DOHH2 (cell line): ENCODE results near the gene ASRGL1.
"Not testable (repeated sequence)": the region's sequence is repeated elsewhere in the genome, so short reads cannot be mapped to it uniquely, and the experiment has no call there.

Experiments
- H3F3A ChIP-seq: fragments of 200-600 bp; sonication (generic), shearing (Covaris generic); 2 replicates; pipeline ENCODE4 v1.6.0; 2016; ENCODE audit warnings: antibody characterized with exemption, mild to moderate bottlenecking; ENCODE audit not compliant: control insufficient read depth, insufficient read depth
- H3K27ac ChIP-seq: fragments of 200-600 bp; sonication (generic); 2 replicates; pipeline ENCODE4 v1.5.1; 2014; ENCODE audit warnings: low read depth, mild to moderate bottlenecking, low read length, moderate library complexity
- H3K27me3 ChIP-seq: fragments of 200-600 bp; sonication (generic); 2 replicates; pipeline ENCODE4 v1.6.1; 2014; ENCODE audit warnings: mild to moderate bottlenecking, low read length, mixed read lengths; ENCODE audit not compliant: control insufficient read depth
- H3K36me3 ChIP-seq: fragments of 200-600 bp; sonication (generic); 2 replicates; pipeline ENCODE4 v1.6.1; 2014; ENCODE audit warnings: mild to moderate bottlenecking, low read length, moderate library complexity, mixed read lengths; ENCODE audit not compliant: control insufficient read depth
- H3K4me1 ChIP-seq: fragments of 200-600 bp; sonication (generic); 2 replicates; pipeline ENCODE4 v1.6.1; 2014; ENCODE audit warnings: mild to moderate bottlenecking, low read length, mixed read lengths; ENCODE audit not compliant: control insufficient read depth
- H3K4me2 ChIP-seq: fragments of 200-600 bp; sonication (generic); 2 replicates; pipeline ENCODE4 v1.6.0; 2014; ENCODE audit warnings: mild to moderate bottlenecking, low read length, moderate library complexity
- H3K4me3 ChIP-seq: fragments of 200-600 bp; sonication (generic); 2 replicates; pipeline ENCODE4 v1.5.1; 2014; ENCODE audit warnings: mild to moderate bottlenecking, low read length, mixed read lengths
- H3K79me2 ChIP-seq: fragments of 200-600 bp; sonication (generic); 2 replicates; pipeline ENCODE4 v1.6.1; 2014; ENCODE audit warnings: mild to moderate bottlenecking, low read length, mixed read lengths; ENCODE audit not compliant: control insufficient read depth
- H3K9me2 ChIP-seq: fragments of 200-600 bp; sonication (generic); replicated peaks from 2 replicates; pipeline ENCODE4 v1.6.1; 2014; ENCODE audit warnings: mild to moderate bottlenecking, low read length, mixed read lengths; ENCODE audit not compliant: control insufficient read depth
- H3K9me3 ChIP-seq: fragments of 200-600 bp; sonication (generic); 2 replicates; pipeline ENCODE4 v1.6.1; 2014; ENCODE audit warnings: antibody characterized with exemption, low read length, mixed read lengths; ENCODE audit not compliant: control insufficient read depth, insufficient read depth
- H4K20me1 ChIP-seq: fragments of 200-600 bp; sonication (generic); 2 replicates; pipeline ENCODE4 v1.6.0; 2014; ENCODE audit warnings: low read depth, mild to moderate bottlenecking, antibody characterized with exemption, low read length, moderate library complexity; ENCODE audit not compliant: control insufficient read depth, insufficient read depth
- CTCF ChIP-seq: fragments of 200-600 bp; sonication (generic); IDR thresholded peaks from one replicate; pipeline ENCODE4 v1.5.1; 2014; ENCODE audit warnings: antibody characterized with exemption, mild to moderate bottlenecking, low read depth, low read length; ENCODE audit not compliant: poor library complexity, severe bottlenecking
- EZH2phosphoT487 ChIP-seq: fragments of 200-600 bp; sonication (generic); IDR thresholded peaks from 2 replicates; pipeline ENCODE4 v1.6.1; 2017; ENCODE audit warnings: borderline replicate concordance, mild to moderate bottlenecking, antibody characterized with exemption, low read length, moderate library complexity, mixed read lengths

ASRGL1 gene

DNA sequence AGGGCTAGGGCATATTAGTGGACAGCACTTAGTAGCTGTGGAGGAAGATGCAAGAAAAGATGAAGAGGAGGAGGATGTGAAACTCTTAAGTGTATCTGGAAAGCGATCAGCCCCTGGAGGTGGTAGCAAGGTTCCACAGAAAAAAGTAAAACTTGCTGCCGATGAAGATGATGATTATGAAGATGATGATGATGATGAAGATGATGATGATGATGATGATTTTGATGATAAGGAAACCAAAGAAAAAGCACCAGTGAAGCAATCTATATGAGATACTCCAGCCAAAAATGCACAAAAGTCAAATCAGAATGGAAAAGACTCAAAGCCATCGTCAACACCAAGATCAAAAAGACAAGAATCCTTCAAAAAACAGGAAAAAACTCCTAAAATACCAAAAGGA lies 6.0 kb upstream of the ASRGL1 start:
- not testable (repeated sequence) for H3K27ac ChIP-seq, H4K20me1 ChIP-seq, H3K36me3 ChIP-seq, H3K4me3 ChIP-seq, H3F3A ChIP-seq, H3K4me2 ChIP-seq, H3K79me2 ChIP-seq, H3K9me3 ChIP-seq, H3K9me2 ChIP-seq, H3K4me1 ChIP-seq
- peaks cover 13% of the 10 kb centered on the region for H3K27me3 ChIP-seq

- no peaks in the 10 kb centered on the region for H3K9me2 ChIP-seq
- H3F3A ChIP-seq, result no peaks in the 10 kb centered on the region
- no peaks in the 10 kb centered on the region for H3K36me3 ChIP-seq
- H3K4me2 ChIP-seq, result no peak overlapping the region
- H3K4me3 ChIP-seq, result no peak overlapping the region
- no peak for TF ChIP-seq EZH2phosphoT487
- TF ChIP-seq CTCF, result no peak
- H3K27me3 ChIP-seq, result peaks cover 35% of the 10 kb centered on the region
- H3K79me2 ChIP-seq, result no peaks in the 10 kb centered on the region
- no peak overlapping the region for H3K27ac ChIP-seq
- H3K9me3 ChIP-seq, result no peaks in the 10 kb centered on the region
- no peaks in the 10 kb centered on the region for H4K20me1 ChIP-seq
- peaks cover 6% of the 10 kb centered on the region for H3K4me1 ChIP-seq
Observed at GRCh38 chr11:62333768-62334167, 3.5 kb upstream of the ASRGL1 start.

- H3K9me2 ChIP-seq, H3K79me2 ChIP-seq, H3K9me3 ChIP-seq, H3K36me3 ChIP-seq, H3K4me1 ChIP-seq, H3F3A ChIP-seq, H3K27ac ChIP-seq, H4K20me1 ChIP-seq: not testable (repeated sequence)
- Histone ChIP-seq H3K4me3 (peak overlapping the region; percentile 60), H3K4me2 (peak overlapping the region; percentile 48), H3K27me3 (peaks cover 44% of the 10 kb centered on the region)
Observed at GRCh38 chr11:62336949-62337302, 322 bp upstream of the ASRGL1 start.

DNA sequence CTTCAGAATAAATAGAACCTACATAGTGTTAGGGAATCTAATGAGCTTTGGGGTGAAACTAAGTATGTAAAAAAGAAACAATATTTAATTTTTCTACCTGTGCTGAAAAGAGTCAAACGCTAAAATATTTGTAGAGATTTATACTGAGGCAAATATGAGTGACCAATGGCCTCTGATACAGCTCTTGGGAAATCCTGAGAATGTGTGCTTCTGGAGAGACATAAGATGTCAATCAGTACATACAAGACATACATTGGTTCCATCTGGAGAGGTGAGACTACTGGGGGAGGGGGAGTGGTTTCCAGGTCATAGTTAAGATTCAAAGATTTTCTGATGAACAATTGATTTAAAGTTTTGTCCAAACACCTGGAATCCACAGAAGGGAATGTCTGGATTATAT lies 970 bp downstream of the ASRGL1 start:
- no peaks in the 10 kb centered on the region; the same call in 1 of the 2 replicates for H3F3A ChIP-seq
- peaks cover 6% of the 10 kb centered on the region for H3K4me1 ChIP-seq
- H3K27ac ChIP-seq, result no peak overlapping the region
- H3K79me2 ChIP-seq, result no peaks in the 10 kb centered on the region
- H4K20me1 ChIP-seq, result no peaks in the 10 kb centered on the region
- TF ChIP-seq CTCF (no peak), EZH2phosphoT487 (no peak)
- no peaks in the 10 kb centered on the region for H3K36me3 ChIP-seq
- H3K4me3 ChIP-seq, result peak overlapping the region; percentile 60
- H3K4me2 ChIP-seq, result peak overlapping the region; percentile 48
- no peaks in the 10 kb centered on the region for H3K9me2 ChIP-seq
- peaks cover 44% of the 10 kb centered on the region for H3K27me3 ChIP-seq
- no peaks in the 10 kb centered on the region for H3K9me3 ChIP-seq
